Renal pelvis (tissue), 4 donors: Measurements from ENCODE around the gene ARHGAP15. TPM values are rescaled to one million over a fixed set of nuclear protein-coding genes. Genes with fewer than 3 reads are reported as not detected.

Experiments used
- DNase-seq: peaks from one replicate; pipeline ENCODE4 v3.0.0-alpha.2; 2013
- polyA plus RNA-seq, 3 donors: library from polyadenylated mRNA; unstranded; fragments of 120-200 nt; gene quantifications; one replicate each; pipeline ENCODE4 v1.2.1, GENCODE V29; 2013; ENCODE audit not compliant: insufficient read length in 3 of 3

The ARHGAP15 gene
- polyA plus RNA-seq, 3 donors: 3.9 to 4.5 (median 4.3) TPM

GRCh38 chr2:143397884-143398614 is 268.8 kb downstream of the ARHGAP15 start:
- DNase-seq: no peak

- DNase-seq: no peak
Observed at GRCh38 chr2:143398781-143399180, 269.6 kb downstream of the ARHGAP15 start.

- no peak for DNase-seq
Observed at GRCh38 chr2:143399631-143400069, 270.4 kb downstream of the ARHGAP15 start.

GRCh38 chr2:143401861-143402260 is 272.6 kb downstream of the ARHGAP15 start:
- no peak for DNase-seq

GRCh38 chr2:143402451-143402850 is 273.2 kb downstream of the ARHGAP15 start:
- no peak for DNase-seq

- DNase-seq: no peak
Observed at GRCh38 chr2:143410082-143410897, 281.1 kb downstream of the ARHGAP15 start.

GRCh38 chr2:143415571-143415970 is 286.4 kb downstream of the ARHGAP15 start:
- no peak for DNase-seq

- DNase-seq: no peak
Observed at GRCh38 chr2:143417428-143417827, 288.2 kb downstream of the ARHGAP15 start.

GRCh38 chr2:143420313-143420712 is 291.1 kb downstream of the ARHGAP15 start:
- no peak for DNase-seq

GRCh38 chr2:143422681-143423080 is 293.5 kb downstream of the ARHGAP15 start:
- DNase-seq: no peak

GRCh38 chr2:143425896-143426295 is 296.7 kb downstream of the ARHGAP15 start:
- no peak for DNase-seq

GRCh38 chr2:143426296-143426695 is 297.1 kb downstream of the ARHGAP15 start:
- DNase-seq: no peak

GRCh38 chr2:143428700-143429099 is 299.5 kb downstream of the ARHGAP15 start:
- no peak for DNase-seq

- peak; percentile 16 for DNase-seq
Observed at GRCh38 chr2:143429932-143430679, 300.9 kb downstream of the ARHGAP15 start.

- no peak for DNase-seq
Observed at GRCh38 chr2:143431316-143431715, 302.1 kb downstream of the ARHGAP15 start.

- DNase-seq: peak; percentile 55
Observed at GRCh38 chr2:143433251-143433650, 304.0 kb downstream of the ARHGAP15 start.

- DNase-seq: no peak
Observed at GRCh38 chr2:143433840-143434239, 304.6 kb downstream of the ARHGAP15 start.

- no peak for DNase-seq
Observed at GRCh38 chr2:143434445-143434844, 305.2 kb downstream of the ARHGAP15 start.

GRCh38 chr2:143435131-143435530 is 305.9 kb downstream of the ARHGAP15 start:
- no peak for DNase-seq

GRCh38 chr2:143436951-143437350 is 307.7 kb downstream of the ARHGAP15 start:
- no peak for DNase-seq

- DNase-seq: no peak
Observed at GRCh38 chr2:143440411-143441012, 311.3 kb downstream of the ARHGAP15 start.

- no peak for DNase-seq
Observed at GRCh38 chr2:143442193-143442592, 313.0 kb downstream of the ARHGAP15 start.
